Right lobe of liver (tissue), 6 donors: ENCODE results near the gene TEK. TPM values are rescaled to one million over a fixed set of nuclear protein-coding genes. Genes with fewer than 3 reads are reported as not detected.

Experiments used
- ATAC-seq, 4 donors: fragments of 200-7000 bp; cut with Tn5 transposase; one replicate each; pipeline ENCODE4 v1.9.1; 2020; ENCODE audit warnings: mild to moderate bottlenecking in 4 of 4, moderate library complexity in 4 of 4
- DNase-seq, 3 donors: peaks; one replicate each; pipeline ENCODE4 v3.0.0-alpha.2; 2020
- H3K27ac ChIP-seq, 3 donors: fragments of 200-600 bp; one replicate each; pipeline ENCODE4 v1.8.0; 2022
- H3K27me3 ChIP-seq, 2 donors: fragments of 200-600 bp; one replicate each; pipeline ENCODE4 v1.8.0; 2022
- H3K36me3 ChIP-seq, 4 donors: fragments of 200-600 bp; sonication (generic) in 1 of 4; one replicate each; pipeline versions ENCODE4 v1.5.1 to v1.8.0; 2017 to 2022; ENCODE audit warnings: control low read depth in 1 of 4
- H3K4me1 ChIP-seq, 4 donors: fragments of 200-600 bp; sonication (generic) in 1 of 4; one replicate each; pipeline versions ENCODE4 v1.5.1 to v1.8.0; 2017 to 2022; ENCODE audit warnings: control low read depth in 1 of 4
- H3K4me3 ChIP-seq, 3 donors: fragments of 200-600 bp; one replicate each; pipeline ENCODE4 v1.8.0; 2022
- H3K9me3 ChIP-seq, 4 donors: fragments of 200-600 bp; sonication (generic) in 1 of 4; one replicate each; pipeline versions ENCODE4 v1.5.1 to v1.8.0; 2017 to 2022; ENCODE audit warnings: control low read depth in 1 of 4
- CTCF ChIP-seq, 4 donors: fragments of 200-600 bp in 3 of 4; fragments of 450-650 bp in 1 of 4; IDR thresholded peaks; one replicate each; pipeline versions ENCODE4 v1.5.1 to v1.8.0; 2016 to 2022; ENCODE audit warnings: antibody characterized with exemption in 4 of 4, mild to moderate bottlenecking in 2 of 4
- POLR2A ChIP-seq: fragments of 450-650 bp; IDR thresholded peaks from one replicate; pipeline ENCODE4 v1.6.1; 2017; ENCODE audit warnings: antibody characterized with exemption, mild to moderate bottlenecking
- WGBS: methylation state at CpG from one replicate; pipeline ENCODE4 v1.1.6; 2018; ENCODE audit warnings: low coverage, low lambda C conversion rate; ENCODE audit not compliant: insufficient coverage; ENCODE audit errors: missing lambda C conversion rate; 5-methylcytosine and 5-hydroxymethylcytosine counted together
- intact Hi-C, 2 donors: fragments of 100-400 bp; cut with DNase I; formaldehyde crosslinking; loops; one replicate each; pipeline versions ENCODE4 v1.11.2 to v1.14.1; 2022
- total RNA-seq, 6 experiments: library from RNA; depleted of rRNA in 2 of 6; stranded (reverse); fragments of >200 nt in 2 of 6; fragmentation: NEBNext Ultra II Directional in 3 of 6; extraction: Animal tissue kit (Norgen Biotek cat#: 25700) in 3 of 6; gene quantifications; one replicate each; pipeline versions ENCODE4 v1.1.0 to v1.2.4, GENCODE V29; 2016 to 2023
- donor health status: DM: no; HTN: yes; CAD: no.
- donor health status: DM: no; HTN: no; CAD: no.
- donor health status: DM: no; HTN: no; CAD: no.
- donor health status: DM: no; HTN: yes; CAD: no.
- donor health status: DM: no; HTN: yes; CAD: no.

TEK gene
- total RNA-seq, 6 experiments from 2014 or later = 4.0 to 6.9 (median 6.1) TPM

GRCh38 chr9:27189426-27189825, 80.4 kb downstream of the TEK start:
- Histone ChIP-seq H3K27ac (no peak overlapping the region), H3K4me1 (no peaks in the 10 kb centered on the region), H3K9me3 (no peaks in the 10 kb centered on the region), H3K4me3 (no peak overlapping the region), H3K27me3 (no peaks in the 10 kb centered on the region), H3K36me3 (no peaks in the 10 kb centered on the region)
- no peak for TF ChIP-seq POLR2A
- no peak for TF ChIP-seq CTCF (IDR thresholded peaks at IDR 0.05)
- no peak for DNase-seq
- no peak for ATAC-seq
- 89% methylated on average over 1 of the region's 1 CpG for WGBS
- intact Hi-C loops = no loop called here

- Histone ChIP-seq H3K4me1 (no peaks in the 10 kb centered on the region), H3K36me3 (no peaks in the 10 kb centered on the region), H3K9me3 (no peaks in the 10 kb centered on the region), H3K27ac (no peak overlapping the region), H3K27me3 (no peaks in the 10 kb centered on the region), H3K4me3 (no peak overlapping the region)
- intact Hi-C loops = no loop called here
- DNase-seq (no peak), ATAC-seq (peak; percentile 52 to 65 (median 60))
- TF ChIP-seq POLR2A = no peak
- TF ChIP-seq CTCF (IDR thresholded peaks at IDR 0.05) = no peak
- 30% methylated on average over 10 of the region's 10 CpGs for WGBS
Measured at GRCh38 chr9:27192291-27192960, 83.4 kb downstream of the TEK start.

- Histone ChIP-seq H3K4me3 (no peak overlapping the region), H3K9me3 (no peaks in the 10 kb centered on the region), H3K27me3 (no peaks in the 10 kb centered on the region), H3K4me1 (no peaks in the 10 kb centered on the region), H3K36me3 (no peaks in the 10 kb centered on the region), H3K27ac (no peak overlapping the region)
- no peak for DNase-seq
- WGBS = no CpG with 5 or more reads among the region's 1 CpG
- ATAC-seq = no peak
- TF ChIP-seq CTCF (IDR thresholded peaks at IDR 0.05) (no peak), POLR2A (no peak)
- intact Hi-C loops = no loop called here
Measured at GRCh38 chr9:27193886-27194285, 84.9 kb downstream of the TEK start.

DNA sequence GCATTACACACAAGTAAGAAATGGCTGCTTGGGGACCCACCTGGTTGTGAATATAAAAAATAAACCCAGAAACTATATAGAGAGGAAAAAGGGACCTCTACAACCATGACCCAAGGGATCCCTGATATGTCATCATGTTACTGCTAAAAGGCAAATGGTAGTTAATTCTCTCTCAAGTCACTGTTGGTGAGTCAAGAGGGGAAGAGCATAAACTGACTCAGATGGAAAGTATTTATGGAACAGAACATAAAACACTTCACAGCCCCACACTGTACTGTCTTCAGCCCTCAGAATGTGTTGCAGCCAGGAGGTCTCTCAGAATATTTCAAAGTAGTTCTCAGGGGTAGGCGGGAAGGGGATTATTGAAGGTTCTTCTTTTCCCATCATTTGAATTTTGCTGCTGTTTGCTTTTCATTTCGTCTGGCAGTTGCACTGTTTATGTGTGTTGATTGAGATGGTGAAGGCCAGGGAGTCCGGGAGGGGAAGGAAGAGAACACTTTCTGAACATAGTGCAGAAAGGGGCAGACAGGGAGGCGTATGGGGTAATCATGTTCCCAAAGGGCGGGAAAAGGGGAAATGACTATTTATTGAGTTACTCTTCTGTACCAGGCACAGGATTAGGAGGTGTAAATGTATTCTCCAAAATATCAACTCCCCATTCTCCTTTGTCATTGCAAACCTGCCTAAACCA, 85.5 kb downstream of the TEK start:
- Histone ChIP-seq H3K9me3 (no peaks in the 10 kb centered on the region), H3K27ac (no peak overlapping the region), H3K36me3 (no peaks in the 10 kb centered on the region), H3K27me3 (no peaks in the 10 kb centered on the region), H3K4me1 (no peaks in the 10 kb centered on the region), H3K4me3 (no peak overlapping the region)
- ATAC-seq (peak; percentile 46 to 57 (median 50)), DNase-seq (no peak)
- intact Hi-C loops = no loop called here
- TF ChIP-seq POLR2A (no peak), CTCF (IDR thresholded peaks at IDR 0.05) (no peak)
- 46% methylated on average over 5 of the region's 5 CpGs for WGBS
